HL-60/S4 (cell line): Measurements from ENCODE around the gene PTPN14.
"Not testable (repeated sequence)": the region's sequence is repeated elsewhere in the genome, so short reads cannot be mapped to it uniquely, and the experiment has no call there.

Source experiments
- in situ Hi-C: fragments of 300-500 bp; cut with MboI; formaldehyde crosslinking; loops from 2 replicates; pipeline ENCODE4 v1.14.3; 2022; ENCODE audit warnings: low sequenced_read_pairs

PTPN14 gene

DNA sequence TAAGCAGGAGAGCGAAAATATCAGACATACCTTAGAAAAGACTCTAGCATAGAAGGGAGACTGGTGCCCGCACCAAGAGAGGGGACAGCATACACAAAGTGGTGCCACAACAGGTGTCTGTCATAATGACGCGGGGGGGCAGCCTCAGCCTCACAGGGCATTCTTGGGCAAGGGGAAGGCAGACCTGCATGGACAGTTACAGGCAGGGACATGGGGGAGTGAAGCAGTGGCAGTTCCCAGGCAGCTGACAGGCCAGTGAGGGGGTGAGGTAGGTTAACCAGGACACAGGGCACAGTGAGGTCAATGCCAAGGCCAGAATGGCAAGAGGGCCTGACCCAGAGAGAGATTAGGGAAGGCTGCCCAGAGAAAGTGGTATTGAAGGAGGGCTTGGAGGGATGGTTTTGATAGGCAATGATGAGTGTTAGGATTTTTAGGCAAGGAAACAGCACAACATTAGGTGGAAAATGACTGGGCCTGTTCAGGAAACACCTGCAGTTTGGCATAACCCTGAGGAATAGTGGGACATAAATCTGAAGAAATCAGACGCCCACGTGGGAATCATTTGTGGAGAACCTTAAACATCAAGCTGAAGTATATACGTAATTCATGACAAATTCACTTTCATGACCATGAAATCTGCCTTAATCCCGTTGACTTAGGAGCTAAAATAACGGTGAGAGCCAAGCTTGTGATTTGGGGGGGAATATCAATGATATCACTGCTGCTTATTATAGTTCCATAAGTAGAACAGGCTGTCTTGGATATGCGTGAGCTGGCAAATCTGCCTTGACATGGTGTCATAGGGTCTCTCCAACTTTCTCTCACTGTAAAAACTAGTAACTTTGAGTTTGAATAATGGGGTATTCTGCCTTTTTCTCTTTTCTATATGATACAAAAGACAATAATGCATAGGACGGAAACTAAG lies 8.9 kb downstream of the PTPN14 start:
- in situ Hi-C loops: no loop called here

GRCh38 chr1:214541693-214542092 lies 9.7 kb downstream of the PTPN14 start:
- in situ Hi-C loops: no loop called here

GRCh38 chr1:214541206-214541605 lies 10.2 kb downstream of the PTPN14 start:
- in situ Hi-C loops: no loop called here

DNA sequence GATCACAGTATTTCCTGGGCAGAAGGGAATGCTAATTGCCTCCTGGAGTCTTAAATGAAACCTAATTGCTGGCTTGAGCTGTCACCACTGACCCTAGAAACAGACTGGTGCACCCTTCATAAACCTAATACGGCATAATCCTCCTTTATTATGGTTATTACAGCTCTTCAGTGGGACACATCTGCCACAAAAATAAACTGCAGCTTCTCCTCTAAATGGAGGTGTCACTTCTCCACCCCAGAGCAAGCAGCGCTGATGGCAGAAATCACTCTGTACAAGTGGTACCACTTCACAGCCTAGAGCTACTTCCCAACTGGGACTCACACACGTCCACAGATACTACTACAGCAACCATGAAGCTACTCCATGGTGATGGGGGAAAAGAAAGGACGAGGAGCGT lies 11.1 kb downstream of the PTPN14 start:
- in situ Hi-C loops: no loop called here

DNA sequence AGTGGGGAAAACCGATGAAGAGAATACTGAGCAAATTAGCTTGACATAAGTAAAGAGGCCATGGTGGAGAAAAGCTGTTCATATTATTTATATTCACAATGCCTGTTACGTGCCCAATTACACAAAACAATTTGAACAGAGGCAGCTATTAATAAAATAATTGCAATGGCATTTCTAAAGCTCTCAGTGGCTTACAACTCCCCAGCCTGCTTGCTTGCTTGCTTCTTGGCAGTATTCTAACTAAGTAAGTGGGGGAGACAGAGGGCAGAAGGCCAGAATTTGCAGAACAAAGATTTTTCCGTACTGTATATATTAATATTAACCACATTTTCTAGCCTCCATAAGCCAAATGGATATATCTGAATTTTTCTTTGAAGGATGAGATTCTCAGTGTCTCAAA lies 12.9 kb downstream of the PTPN14 start:
- in situ Hi-C loops: no loop called here

GRCh38 chr1:214537872-214538473 lies 13.4 kb downstream of the PTPN14 start:
- in situ Hi-C loops: no loop called here

- in situ Hi-C loops: no loop called here
These were observed 14.2 kb downstream of the PTPN14 start for GRCh38 chr1:214537219-214537618.

DNA sequence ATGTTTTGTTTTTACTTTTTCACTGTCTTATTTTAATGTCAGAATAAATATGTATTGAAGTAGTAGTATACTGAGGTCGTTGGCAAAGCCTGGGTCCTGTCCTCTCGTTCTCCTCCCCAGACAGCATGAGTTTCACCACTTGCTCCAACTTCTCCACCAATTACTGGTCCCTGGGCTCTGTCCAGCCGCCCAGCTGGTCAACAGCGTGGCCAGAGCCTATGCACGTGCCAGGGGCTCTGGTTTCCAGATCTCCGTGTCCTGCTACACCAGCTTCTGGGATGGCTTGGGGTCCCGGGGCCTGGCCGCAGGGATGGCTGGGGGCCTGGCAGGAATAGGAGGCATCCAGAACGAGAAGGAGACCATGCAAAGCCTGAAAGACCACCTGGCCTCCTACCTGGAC lies 19.3 kb downstream of the PTPN14 start:
- in situ Hi-C loops: no loop called here

DNA sequence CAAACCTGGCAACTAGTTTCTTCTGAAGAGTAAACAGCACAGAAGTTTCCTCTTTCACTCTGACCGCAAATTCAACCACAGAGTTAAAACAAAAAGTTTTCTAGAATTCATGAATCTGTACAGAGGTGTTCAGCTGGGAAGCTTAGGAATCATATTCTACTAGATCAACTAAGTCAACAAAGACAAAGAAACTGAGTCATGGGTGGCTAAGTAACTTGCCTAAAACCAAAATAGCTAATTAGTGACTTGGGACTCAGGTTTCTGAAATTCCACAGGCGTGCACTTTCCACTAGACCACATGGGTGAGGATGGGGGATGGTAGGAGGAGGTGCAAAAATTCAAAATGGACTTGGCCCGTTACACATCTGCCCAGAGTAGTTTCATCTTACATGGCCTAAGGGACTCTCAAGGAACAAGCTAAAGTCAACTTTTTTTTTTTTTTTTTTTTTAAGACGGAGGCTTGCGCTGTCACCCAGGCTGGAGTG lies 25.8 kb downstream of the PTPN14 start:
- in situ Hi-C loops: no loop called here

DNA sequence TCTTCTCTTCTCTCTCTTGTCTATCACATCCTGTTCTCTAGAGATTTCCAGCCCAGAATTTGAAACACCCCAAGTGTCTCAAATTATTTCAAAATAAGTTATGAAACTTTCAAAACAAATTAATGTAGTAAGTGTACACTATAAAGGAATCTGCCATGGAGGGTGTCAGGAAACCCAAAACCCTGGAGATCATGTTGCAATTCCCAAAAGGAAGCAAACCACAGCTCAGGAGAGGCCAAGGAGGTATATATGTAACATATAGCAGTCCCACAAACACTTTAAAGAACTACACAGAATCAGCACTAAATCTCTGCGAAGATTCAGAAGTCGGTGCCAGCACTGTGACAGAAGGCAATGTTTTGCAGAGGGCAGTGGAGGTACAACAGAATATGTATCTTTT lies 26.6 kb downstream of the PTPN14 start:
- in situ Hi-C loops: no loop called here

- in situ Hi-C loops: no loop called here
These were observed 28.1 kb downstream of the PTPN14 start for GRCh38 chr1:214523124-214523824.

DNA sequence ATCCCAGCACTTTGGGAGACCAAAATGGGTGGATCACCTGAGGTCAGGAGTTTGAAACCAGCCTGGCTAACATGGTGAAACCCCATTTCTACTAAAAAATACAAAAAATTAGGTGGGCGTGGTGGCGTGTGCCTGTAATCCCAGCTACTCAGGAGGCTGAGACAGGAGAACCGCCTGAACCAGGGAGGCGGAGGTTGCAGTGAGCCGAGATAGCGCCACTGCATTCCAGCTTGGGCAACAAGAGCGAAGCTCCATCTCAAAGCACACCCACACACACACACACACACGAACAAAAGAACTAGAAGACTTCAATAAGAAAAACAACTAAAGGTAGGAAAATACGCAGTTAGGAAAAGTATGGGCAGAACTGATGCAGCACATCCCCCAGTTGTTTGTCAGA lies 29.9 kb downstream of the PTPN14 start:
- in situ Hi-C loops: not testable (repeated sequence)

- in situ Hi-C loops: no loop called here
These were observed 30.7 kb downstream of the PTPN14 start for GRCh38 chr1:214520544-214521165.

GRCh38 chr1:214518361-214518760 lies 33.0 kb downstream of the PTPN14 start:
- in situ Hi-C loops: no loop called here

- in situ Hi-C loops: no loop called here
These were observed 34.7 kb downstream of the PTPN14 start for GRCh38 chr1:214516434-214517326.

DNA sequence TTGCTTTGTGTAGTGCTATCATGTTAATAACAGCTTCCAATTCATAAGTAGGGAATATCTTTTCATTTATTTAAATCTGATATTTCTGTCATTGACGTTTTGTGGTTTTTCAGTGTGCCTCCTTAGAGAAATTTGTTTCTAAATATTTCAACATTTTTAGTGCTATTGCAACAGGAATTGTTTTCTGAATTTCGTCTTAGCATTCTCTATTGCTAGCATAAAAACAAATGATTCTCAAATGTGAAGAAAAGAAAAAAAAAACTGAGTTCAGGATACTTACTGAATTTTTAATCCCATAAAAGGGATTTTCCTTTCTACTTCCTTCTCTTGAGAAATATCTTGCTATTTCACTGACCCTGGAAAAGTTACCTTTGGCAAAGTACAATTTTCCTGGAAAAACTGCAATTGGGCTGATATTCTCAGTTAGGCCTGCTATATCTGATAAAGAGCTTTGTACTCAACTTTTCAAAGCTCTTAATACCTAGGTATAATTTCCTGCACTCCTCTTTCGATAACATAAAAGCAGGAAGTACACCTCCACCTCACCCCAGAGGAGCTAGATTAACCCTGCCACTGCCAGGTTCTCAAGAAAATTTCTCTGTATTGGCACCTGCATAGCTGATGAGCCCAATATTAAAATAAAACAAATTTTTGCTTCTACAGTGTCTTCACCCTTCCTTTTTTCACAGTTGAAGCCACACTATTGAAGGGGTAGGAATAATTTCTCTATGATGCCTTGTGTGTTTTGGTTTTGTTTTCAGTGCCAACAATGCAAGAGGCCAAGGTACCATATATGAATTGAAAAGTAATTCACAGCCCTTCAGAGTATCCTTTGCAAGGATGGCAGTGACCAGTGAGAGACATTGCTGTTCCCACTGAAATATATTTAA lies 35.6 kb downstream of the PTPN14 start:
- in situ Hi-C loops: no loop called here

- in situ Hi-C loops: no loop called here
These were observed 36.5 kb downstream of the PTPN14 start for GRCh38 chr1:214514819-214515383.

- in situ Hi-C loops: no loop called here
These were observed 37.2 kb downstream of the PTPN14 start for GRCh38 chr1:214514032-214514818.
